Breast epithelium (tissue), 3 donors: ENCODE results near the gene CHST15.

ENCODE experiments used
- CTCF ChIP-seq, 3 donors: fragments of 450-650 bp; IDR thresholded peaks; one replicate each; pipeline ENCODE4 v1.5.1; 2016 to 2017; ENCODE audit warnings: antibody characterized with exemption in 3 of 3, mild to moderate bottlenecking in 3 of 3, moderate library complexity in 3 of 3
- POLR2A ChIP-seq: fragments of 450-650 bp; IDR thresholded peaks from one replicate; pipeline ENCODE4 v1.6.1; 2016; ENCODE audit warnings: antibody characterized with exemption, mild to moderate bottlenecking, moderate library complexity
- POLR2AphosphoS5 ChIP-seq, 3 donors: sonication (generic); formaldehyde crosslinking; IDR thresholded peaks; one replicate each; pipeline ENCODE4 v1.6.1; 2017; ENCODE audit warnings: antibody characterized with exemption in 3 of 3

- TF ChIP-seq CTCF (IDR thresholded peaks at IDR 0.05) (no peak), POLR2A (no peak), POLR2AphosphoS5 (IDR thresholded peaks at IDR 0.05) (no peak)
These were observed 27.2 kb downstream of the CHST15 start for GRCh38 chr10:124066126-124066700.
